Stomach (tissue), 4 donors: ENCODE measurements around the gene NKIRAS2.

Source experiments
- CTCF ChIP-seq, 7 experiments: fragments of 450-650 bp in 4 of 7; fragments of 200-600 bp in 3 of 7; sonication (generic) in 3 of 7; IDR thresholded peaks; one replicate each; pipeline ENCODE4 v1.5.1; 2016 to 2019; ENCODE audit warnings: antibody characterized with exemption in 7 of 7, control low read depth in 2 of 7, mild to moderate bottlenecking in 1 of 7
- EP300 ChIP-seq: sonication (generic); formaldehyde crosslinking; IDR thresholded peaks from one replicate; pipeline ENCODE4 v1.6.1; 2017; ENCODE audit warnings: antibody characterized with exemption
- POLR2A ChIP-seq, 4 donors: fragments of 450-650 bp; IDR thresholded peaks; one replicate each; pipeline ENCODE4 v1.6.1; 2016; ENCODE audit warnings: antibody characterized with exemption in 4 of 4, control low read depth in 2 of 4, mild to moderate bottlenecking in 1 of 4, moderate library complexity in 1 of 4

- no peak for TF ChIP-seq POLR2A (IDR thresholded peaks at IDR 0.05)
- no peak for TF ChIP-seq EP300
- no peak for TF ChIP-seq CTCF (IDR thresholded peaks at IDR 0.05)
Observed at GRCh38 chr17:42025936-42026335, 6.0 kb downstream of the NKIRAS2 start.
